ENCODE data around the gene IKBKE. TPM values are rescaled to one million over a fixed set of nuclear protein-coding genes. Genes with fewer than 3 reads are reported as not detected.
"Not testable (repeated sequence)": the region's sequence is repeated elsewhere in the genome, so short reads cannot be mapped to it uniquely, and the experiment has no call there.

IKBKE gene
- total RNA-seq, 4 donors from 2014 or later: 1.4 to 2.5 (median 2.3) TPM

GRCh38 chr1:206480211-206480610 is 9.9 kb downstream of the IKBKE start:
- no peaks in the 10 kb centered on the region for H3K9me3 ChIP-seq
- TF ChIP-seq POLR2A (IDR thresholded peaks at IDR 0.05; ENCODE audit: low read depth) (no peak), EP300 (IDR thresholded peaks at IDR 0.05) (no peak), POLR2AphosphoS5 (IDR thresholded peaks at IDR 0.05) (no peak)
- TF ChIP-seq, protein P1, sequence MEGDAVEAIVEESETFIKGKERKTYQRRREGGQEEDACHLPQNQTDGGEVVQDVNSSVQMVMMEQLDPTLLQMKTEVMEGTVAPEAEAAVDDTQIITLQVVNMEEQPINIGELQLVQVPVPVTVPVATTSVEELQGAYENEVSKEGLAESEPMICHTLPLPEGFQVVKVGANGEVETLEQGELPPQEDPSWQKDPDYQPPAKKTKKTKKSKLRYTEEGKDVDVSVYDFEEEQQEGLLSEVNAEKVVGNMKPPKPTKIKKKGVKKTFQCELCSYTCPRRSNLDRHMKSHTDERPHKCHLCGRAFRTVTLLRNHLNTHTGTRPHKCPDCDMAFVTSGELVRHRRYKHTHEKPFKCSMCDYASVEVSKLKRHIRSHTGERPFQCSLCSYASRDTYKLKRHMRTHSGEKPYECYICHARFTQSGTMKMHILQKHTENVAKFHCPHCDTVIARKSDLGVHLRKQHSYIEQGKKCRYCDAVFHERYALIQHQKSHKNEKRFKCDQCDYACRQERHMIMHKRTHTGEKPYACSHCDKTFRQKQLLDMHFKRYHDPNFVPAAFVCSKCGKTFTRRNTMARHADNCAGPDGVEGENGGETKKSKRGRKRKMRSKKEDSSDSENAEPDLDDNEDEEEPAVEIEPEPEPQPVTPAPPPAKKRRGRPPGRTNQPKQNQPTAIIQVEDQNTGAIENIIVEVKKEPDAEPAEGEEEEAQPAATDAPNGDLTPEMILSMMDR (IDR thresholded peaks at IDR 0.05): no peak
- H3K36me3 ChIP-seq: peaks cover 0 to 31% (median 9%) of the 10 kb centered on the region in 4 donors
- peaks cover 0 to 4% (median 1%) of the 10 kb centered on the region in 4 donors for H3K4me1 ChIP-seq
- H3K27me3 ChIP-seq: no peaks in the 10 kb centered on the region
- no peak overlapping the region for H3K27ac ChIP-seq (replicated peaks in 1 of 4)
- no peak overlapping the region for H3K4me3 ChIP-seq
- intact Hi-C loops (cut with DNase I): no loop called here
- WGBS: 89% methylated on average over 8 of the region's 8 CpGs
- no peak for DNase-seq (ENCODE audit: extremely low spot score)

GRCh38 chr1:206482611-206483010 is 12.3 kb downstream of the IKBKE start:
- peaks cover 0 to 13% (median 3%) of the 10 kb centered on the region in 4 donors for H3K36me3 ChIP-seq
- intact Hi-C loops (cut with DNase I): no loop called here
- H3K4me1 ChIP-seq: peaks cover 0 to 4% (median 1%) of the 10 kb centered on the region in 4 donors
- no peaks in the 10 kb centered on the region for H3K27me3 ChIP-seq
- WGBS: 100% methylated on average over 1 of the region's 2 CpGs
- no peaks in the 10 kb centered on the region for H3K9me3 ChIP-seq
- TF ChIP-seq POLR2AphosphoS5 (IDR thresholded peaks at IDR 0.05) (no peak), EP300 (IDR thresholded peaks at IDR 0.05) (no peak), POLR2A (IDR thresholded peaks at IDR 0.05; ENCODE audit: low read depth) (no peak)
- TF ChIP-seq, protein P1 (IDR thresholded peaks at IDR 0.05): no peak
- H3K27ac ChIP-seq (replicated peaks in 1 of 4): no peak overlapping the region
- DNase-seq (ENCODE audit: extremely low spot score): no peak
- no peak overlapping the region for H3K4me3 ChIP-seq

- DNase-seq (ENCODE audit: extremely low spot score); H3K27me3 ChIP-seq; H3K4me1 ChIP-seq; H3K36me3 ChIP-seq; H3K27ac ChIP-seq (replicated peaks in 1 of 4); H3K9me3 ChIP-seq; H3K4me3 ChIP-seq; intact Hi-C loops (cut with DNase I): not testable (repeated sequence)
- WGBS: 95% methylated on average over 1 of the region's 1 CpG
These were observed 13.6 kb downstream of the IKBKE start for GRCh38 chr1:206483864-206484263.

GRCh38 chr1:206484901-206485300 is 14.6 kb downstream of the IKBKE start:
- DNase-seq (ENCODE audit: extremely low spot score): no peak
- Histone ChIP-seq H3K4me1 (peaks cover 0 to 7% (median under 1%) of the 10 kb centered on the region in 4 donors), H3K9me3 (no peaks in the 10 kb centered on the region), H3K27ac (replicated peaks in 1 of 4) (no peak overlapping the region), H3K4me3 (no peak overlapping the region), H3K27me3 (no peaks in the 10 kb centered on the region), H3K36me3 (peaks cover 0 to 4% (median 1%) of the 10 kb centered on the region in 4 donors)
- TF ChIP-seq, protein P1 (IDR thresholded peaks at IDR 0.05): no peak
- TF ChIP-seq POLR2A (IDR thresholded peaks at IDR 0.05; ENCODE audit: low read depth): no peak
- no peak for TF ChIP-seq POLR2AphosphoS5 (IDR thresholded peaks at IDR 0.05)
- no peak for TF ChIP-seq EP300 (IDR thresholded peaks at IDR 0.05)
- 92% methylated on average over 6 of the region's 10 CpGs for WGBS
- intact Hi-C loops (cut with DNase I): no loop called here

- intact Hi-C loops (cut with DNase I): no loop called here
- WGBS: 76% methylated on average over 15 of the region's 15 CpGs
- H3K4me3 ChIP-seq: no peak overlapping the region
These were observed 16.9 kb downstream of the IKBKE start for GRCh38 chr1:206486995-206487788.

More at GRCh38 chr1:206486995-206487788, 16.9 kb downstream of the IKBKE start:
- H3K27me3 ChIP-seq: no peaks in the 10 kb centered on the region
- no peak for DNase-seq (ENCODE audit: extremely low spot score)
- no peaks in the 10 kb centered on the region for H3K9me3 ChIP-seq
- H3K36me3 ChIP-seq: peaks cover 0 to 2% (median 0%) of the 10 kb centered on the region in 4 donors
- H3K4me1 ChIP-seq: peaks cover 0 to 8% (median 4%) of the 10 kb centered on the region in 4 donors
- no peak for TF ChIP-seq POLR2A (IDR thresholded peaks at IDR 0.05; ENCODE audit: low read depth)
- TF ChIP-seq, protein P1 (IDR thresholded peaks at IDR 0.05): no peak
- no peak for TF ChIP-seq POLR2AphosphoS5 (IDR thresholded peaks at IDR 0.05)
- H3K27ac ChIP-seq (replicated peaks in 1 of 4): no peak overlapping the region

Measured in esophagus muscularis mucosa (tissue), 4 donors.